ENCODE results near the gene PRRC2A. TPM values are rescaled to one million over a fixed set of nuclear protein-coding genes. Genes with fewer than 3 reads are reported as not detected.

PRRC2A gene
- total RNA-seq, 1 experiment from 2014 or later = 36.1 TPM

DNA sequence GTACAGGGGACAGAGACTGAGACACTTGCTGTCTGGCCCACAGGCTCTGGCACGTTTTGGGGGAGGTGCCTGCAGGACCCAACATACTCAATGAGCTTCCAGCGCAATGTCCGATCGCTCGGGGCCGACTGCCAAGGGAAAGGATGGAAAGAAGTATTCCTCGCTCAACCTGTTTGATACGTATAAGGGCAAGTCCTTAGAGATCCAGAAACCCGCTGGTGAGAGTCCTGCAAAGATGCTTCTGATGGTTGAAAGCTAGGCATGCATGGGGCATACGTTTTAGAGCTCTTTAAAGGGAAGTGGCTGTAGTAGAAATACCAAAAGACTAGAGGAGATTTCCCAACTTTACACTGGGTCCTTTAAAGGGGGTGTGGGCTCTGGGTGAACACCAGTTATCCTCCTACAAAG, 2.2 kb downstream of the PRRC2A start:
- no peak for DNase-seq (ENCODE audit: low spot score)

- no peak for DNase-seq (ENCODE audit: low spot score)
Observed at GRCh38 chr6:31624070-31624469, 3.6 kb downstream of the PRRC2A start.

GRCh38 chr6:31626952-31627351, 6.4 kb downstream of the PRRC2A start:
- no peak for DNase-seq (ENCODE audit: low spot score)

DNA sequence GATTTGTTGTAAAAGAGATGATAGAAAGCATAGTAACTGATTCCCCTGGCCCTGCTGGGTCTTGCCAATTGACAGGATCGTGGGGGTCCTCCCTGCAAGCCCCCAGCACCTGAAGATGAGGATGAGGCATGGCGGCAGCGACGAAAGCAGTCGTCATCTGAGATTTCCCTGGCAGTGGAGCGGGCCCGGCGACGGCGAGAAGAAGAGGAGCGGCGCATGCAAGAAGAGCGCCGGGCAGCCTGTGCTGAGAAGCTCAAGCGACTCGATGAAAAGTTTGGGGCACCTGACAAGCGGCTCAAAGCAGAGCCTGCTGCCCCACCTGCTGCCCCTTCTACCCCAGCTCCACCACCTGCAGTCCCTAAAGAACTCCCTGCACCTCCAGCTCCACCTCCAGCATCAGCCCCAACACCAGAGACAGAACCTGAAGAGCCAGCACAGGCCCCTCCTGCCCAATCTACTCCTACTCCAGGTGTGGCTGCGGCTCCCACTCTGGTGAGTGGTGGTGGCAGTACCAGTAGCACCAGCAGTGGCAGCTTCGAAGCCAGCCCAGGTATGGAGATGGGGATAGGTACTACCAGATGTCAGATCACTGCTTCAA, 7.3 kb downstream of the PRRC2A start:
- no peak for DNase-seq (ENCODE audit: low spot score)

DNA sequence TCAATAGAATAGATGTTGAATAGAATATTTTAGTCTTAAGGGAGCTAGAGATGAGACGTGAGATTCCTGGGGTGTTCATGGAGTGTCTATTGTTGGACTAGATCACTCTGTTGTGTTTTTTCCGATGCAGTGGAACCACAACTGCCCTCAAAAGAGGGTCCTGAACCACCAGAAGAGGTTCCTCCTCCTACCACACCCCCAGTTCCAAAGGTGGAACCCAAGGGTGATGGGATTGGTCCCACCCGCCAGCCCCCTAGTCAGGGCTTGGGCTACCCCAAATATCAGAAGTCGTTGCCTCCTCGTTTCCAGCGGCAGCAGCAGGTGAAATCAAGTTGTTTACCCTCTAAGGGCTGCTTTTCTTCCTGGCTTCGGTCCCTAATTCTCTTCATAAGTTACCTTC, 8.5 kb downstream of the PRRC2A start:
- DNase-seq (ENCODE audit: low spot score) = no peak

GRCh38 chr6:31630177-31630934, 9.8 kb downstream of the PRRC2A start:
- no peak for DNase-seq (ENCODE audit: low spot score)

GRCh38 chr6:31631209-31631608, 10.7 kb downstream of the PRRC2A start:
- DNase-seq (ENCODE audit: low spot score) = no peak

DNA sequence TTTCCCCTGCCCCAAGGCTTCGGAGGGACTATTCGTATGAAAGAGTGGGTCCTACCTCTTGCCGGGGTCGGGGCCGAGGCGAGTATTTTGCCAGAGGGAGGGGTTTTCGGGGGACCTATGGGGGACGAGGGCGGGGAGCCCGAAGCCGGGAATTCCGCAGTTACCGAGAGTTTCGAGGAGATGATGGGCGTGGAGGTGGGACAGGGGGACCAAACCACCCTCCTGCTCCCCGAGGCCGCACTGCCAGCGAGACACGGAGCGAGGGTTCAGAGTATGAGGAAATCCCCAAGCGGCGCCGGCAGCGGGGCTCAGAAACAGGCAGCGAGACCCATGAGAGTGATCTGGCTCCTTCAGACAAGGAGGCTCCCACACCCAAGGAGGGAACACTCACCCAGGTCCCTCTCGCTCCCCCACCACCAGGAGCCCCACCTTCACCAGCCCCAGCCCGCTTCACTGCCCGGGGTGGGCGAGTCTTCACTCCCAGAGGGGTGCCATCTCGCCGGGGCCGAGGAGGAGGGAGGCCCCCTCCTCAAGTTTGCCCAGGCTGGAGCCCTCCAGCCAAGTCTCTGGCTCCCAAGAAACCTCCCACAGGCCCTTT, 11.3 kb downstream of the PRRC2A start:
- DNase-seq (ENCODE audit: low spot score) = no peak

GRCh38 chr6:31632279-31632946, 11.9 kb downstream of the PRRC2A start:
- no peak for DNase-seq (ENCODE audit: low spot score)

DNA sequence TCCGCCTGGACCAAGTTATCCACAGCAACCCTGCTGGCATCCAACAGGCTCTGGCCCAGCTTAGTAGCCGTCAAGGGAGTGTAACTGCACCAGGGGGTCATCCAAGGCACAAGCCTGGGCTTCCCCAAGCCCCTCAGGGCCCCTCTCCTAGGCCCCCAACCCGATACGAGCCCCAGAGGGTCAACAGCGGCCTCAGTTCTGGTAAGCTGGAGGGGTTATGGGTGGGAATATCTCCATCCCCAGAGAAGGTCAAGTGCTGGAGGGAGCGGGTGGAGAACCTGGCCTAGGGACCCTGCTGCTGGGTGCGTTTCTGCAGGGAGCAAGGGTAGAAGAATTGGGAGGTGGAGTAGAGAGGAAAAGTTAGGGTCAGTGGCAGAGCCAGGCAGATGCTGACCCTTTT, 12.9 kb downstream of the PRRC2A start:
- DNase-seq (ENCODE audit: low spot score) = no peak

DNA sequence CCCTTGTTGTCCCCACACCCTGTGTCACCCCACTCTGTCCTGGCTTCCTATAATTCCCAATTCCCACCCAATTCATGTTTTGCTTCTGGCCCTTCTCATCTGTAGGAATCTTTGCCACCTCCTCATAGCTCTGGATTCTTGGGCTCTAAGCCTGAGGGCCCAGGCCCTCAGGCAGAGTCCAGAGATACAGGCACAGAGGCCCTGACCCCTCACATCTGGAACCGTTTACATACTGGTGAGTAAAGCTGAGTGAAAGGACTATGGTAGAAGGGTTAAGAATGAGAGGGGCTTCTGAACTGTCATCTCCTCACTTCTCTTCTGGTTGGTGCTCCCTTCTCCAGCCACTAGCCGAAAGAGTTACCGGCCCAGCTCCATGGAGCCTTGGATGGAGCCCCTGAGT, 13.6 kb downstream of the PRRC2A start:
- DNase-seq (ENCODE audit: low spot score) = no peak

DNA sequence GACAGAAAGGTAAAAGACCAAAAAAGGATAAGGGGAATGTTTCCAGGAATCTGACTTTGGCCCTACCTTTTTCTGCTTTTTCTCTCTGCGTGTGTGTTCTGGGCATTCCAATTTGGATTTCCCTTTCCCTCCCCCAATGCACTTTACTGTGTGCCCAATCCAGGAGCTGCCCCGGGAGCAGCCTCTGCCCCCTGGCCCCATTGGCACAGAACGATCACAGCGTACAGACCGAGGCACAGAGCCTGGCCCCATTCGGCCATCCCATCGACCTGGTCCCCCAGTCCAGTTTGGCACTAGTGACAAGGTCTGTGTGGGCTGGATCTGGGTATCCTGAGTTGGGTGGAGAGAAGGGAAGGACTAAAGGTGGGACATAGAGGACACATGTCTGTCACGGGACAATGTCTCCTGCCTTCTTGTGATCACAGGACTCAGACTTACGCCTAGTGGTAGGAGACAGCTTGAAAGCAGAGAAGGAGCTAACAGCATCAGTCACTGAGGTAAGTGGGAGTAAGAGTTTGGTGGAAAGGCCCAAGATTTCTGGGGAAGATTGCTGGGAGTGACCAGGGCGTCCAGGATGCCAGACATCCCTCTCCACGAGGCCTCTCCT, 14.6 kb downstream of the PRRC2A start:
- no peak for DNase-seq (ENCODE audit: low spot score)

- no peak for DNase-seq (ENCODE audit: low spot score)
Observed at GRCh38 chr6:31636698-31637596, 16.4 kb downstream of the PRRC2A start.

GRCh38 chr6:31639043-31639442, 18.5 kb downstream of the PRRC2A start:
- no peak for DNase-seq (ENCODE audit: low spot score)

GRCh38 chr6:31639449-31639861, 18.9 kb downstream of the PRRC2A start:
- DNase-seq (ENCODE audit: low spot score) = no peak

DNA sequence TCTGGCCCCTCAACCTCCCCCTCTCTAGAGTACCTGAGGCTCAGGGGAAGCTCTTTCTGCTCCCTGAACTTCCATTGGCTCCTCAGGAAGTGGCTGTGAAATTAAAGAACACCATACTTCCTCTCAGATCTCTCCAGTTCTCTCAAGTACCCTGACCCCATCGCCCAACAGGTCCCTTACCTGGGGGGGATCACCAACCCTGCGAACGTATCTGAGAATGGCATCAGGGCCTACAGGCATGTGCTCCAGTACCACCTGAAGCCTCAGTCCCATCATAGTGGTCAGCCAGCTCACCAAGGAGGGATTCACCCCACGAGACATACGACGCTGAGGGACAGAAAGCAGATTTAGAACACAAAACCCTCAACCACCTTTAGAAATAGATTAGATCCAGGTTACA, 20.1 kb downstream of the PRRC2A start:
- DNase-seq (ENCODE audit: low spot score) = no peak

GRCh38 chr6:31641370-31641769, 20.9 kb downstream of the PRRC2A start:
- DNase-seq (ENCODE audit: low spot score) = no peak

GRCh38 chr6:31642798-31643570, 22.5 kb downstream of the PRRC2A start:
- no peak for DNase-seq (ENCODE audit: low spot score)

GRCh38 chr6:31643818-31644454, 23.4 kb downstream of the PRRC2A start:
- DNase-seq (ENCODE audit: low spot score) = no peak

GRCh38 chr6:31645325-31645724, 24.8 kb downstream of the PRRC2A start:
- no peak for DNase-seq (ENCODE audit: low spot score)

Measured in H4 (cell line).